SK-N-DZ (cell line): ENCODE results near the gene LHX1.

Experiments used
- DNase-seq: peaks from one replicate; pipeline ENCODE4 v3.0.0-alpha.2; 2015; ENCODE audit warnings: low spot score

LHX1 gene

GRCh38 chr17:36921095-36921851 is 16.0 kb upstream of the LHX1 start:
- DNase-seq: no peak

DNA sequence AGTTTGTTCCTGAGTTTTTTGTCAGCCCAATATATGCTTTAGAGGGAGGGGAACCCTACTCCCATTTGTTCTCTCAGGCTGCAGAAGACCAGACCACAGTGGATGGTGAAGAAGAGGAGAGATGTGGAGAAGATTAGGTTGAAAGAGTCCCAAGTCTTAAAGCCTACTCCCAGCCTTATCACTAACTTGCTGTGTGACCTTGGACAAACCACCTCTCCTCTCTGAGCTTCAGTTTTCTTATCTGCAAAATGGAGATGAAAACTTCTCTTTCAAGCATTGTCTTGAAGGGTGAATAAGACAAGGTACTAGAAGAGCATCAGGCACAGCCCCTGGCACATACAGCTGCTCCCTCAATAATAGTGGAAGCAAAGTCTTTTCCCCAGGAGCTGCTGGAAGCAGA is 15.1 kb upstream of the LHX1 start:
- DNase-seq: no peak

- DNase-seq: no peak
Observed at GRCh38 chr17:36923814-36924221, 13.5 kb upstream of the LHX1 start.

- DNase-seq: no peak
Observed at GRCh38 chr17:36926226-36926625, 11.0 kb upstream of the LHX1 start.

- DNase-seq: no peak
Observed at GRCh38 chr17:36926701-36927100, 10.6 kb upstream of the LHX1 start.

DNA sequence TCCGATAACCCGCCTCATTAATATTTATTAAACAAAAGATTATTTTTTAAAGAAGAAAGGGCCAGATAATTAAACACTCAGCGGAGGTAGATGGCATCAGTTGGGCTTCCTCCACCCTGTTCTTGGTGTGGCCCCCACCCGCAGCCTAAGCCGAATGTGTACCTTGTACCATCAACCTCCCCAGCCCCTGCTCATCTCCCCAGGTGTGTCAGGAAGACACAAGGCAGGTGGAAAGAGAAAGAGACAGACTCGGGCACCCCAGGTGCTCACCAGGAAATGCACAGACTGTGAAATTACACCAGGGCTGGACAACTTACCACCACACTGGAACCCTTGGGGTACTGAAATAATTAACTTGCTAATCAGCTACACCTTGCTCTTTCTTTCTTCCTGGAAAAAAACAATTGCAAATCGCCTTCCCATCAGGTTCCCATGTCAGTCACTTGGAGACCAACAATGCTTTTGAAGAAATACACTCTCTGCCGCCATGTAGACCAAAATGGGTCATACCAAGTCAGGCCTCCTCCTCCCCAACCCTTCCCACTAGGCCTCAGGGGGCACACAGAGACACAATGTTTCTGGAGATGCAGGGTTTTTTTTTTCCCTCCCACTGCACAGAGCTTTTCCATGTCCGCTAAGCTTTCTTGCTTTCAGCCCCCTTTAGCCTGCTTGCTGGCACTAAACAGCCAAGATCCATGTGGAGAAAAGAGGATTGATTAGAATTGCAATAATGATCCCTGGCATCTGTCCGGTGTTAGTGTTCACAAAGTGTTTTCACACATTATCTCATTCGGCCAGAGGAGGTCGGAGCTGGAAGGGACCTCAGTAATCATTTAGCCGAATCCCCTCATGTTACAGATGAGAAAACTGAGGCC is 8.6 kb upstream of the LHX1 start:
- DNase-seq: no peak

GRCh38 chr17:36929851-36930582 is 7.3 kb upstream of the LHX1 start:
- no peak for DNase-seq

DNA sequence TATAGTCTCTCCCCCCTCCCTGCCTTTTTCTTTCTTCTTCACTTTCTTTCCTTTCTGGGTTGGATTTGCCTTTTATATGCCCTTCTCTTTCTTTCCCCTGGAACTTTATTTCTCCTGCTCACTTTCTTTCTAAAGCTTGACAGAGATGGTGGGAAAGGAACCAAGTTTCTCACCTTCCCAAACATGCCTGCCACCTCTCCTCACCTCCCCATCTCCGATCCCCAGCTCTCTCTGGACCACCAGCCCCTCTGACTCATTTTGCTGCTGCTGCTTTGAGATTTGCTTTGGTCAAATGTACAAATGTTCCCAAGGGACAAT is 6.7 kb upstream of the LHX1 start:
- no peak for DNase-seq

- DNase-seq: no peak
Observed at GRCh38 chr17:36931096-36931696, 6.1 kb upstream of the LHX1 start.

DNA sequence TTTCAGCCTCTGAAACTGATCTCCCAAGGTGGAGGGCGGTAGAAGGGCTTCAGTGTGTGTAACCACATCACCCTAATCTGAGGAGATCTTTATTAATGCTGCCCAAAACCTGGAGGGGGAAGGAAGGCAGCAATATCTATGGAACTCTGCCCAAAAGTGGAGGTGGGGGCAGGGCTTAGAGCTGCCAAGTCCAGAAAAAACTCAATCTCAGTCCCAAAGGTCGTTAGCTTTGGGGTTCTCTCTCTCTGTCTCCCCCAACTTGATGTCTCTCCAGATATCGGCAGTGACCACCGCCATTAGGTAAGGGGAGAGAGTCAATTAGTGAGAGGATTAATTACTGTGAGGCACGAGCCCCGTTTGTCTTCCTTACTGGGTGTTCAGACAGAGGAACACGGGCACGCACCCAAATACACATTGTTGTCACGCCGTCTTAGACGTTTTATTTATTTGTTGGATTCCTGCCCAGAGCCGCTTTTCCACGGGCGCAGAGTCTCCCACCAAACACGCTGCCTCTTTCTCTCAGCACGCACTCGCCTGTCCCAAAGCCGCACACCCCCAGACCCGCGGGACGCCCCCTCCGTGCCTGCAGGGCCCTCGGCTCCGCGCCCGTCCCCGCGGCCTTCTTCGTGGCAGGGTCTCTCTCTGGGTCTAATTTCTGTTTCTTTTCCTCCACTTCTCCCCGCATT is 5.4 kb upstream of the LHX1 start:
- no peak for DNase-seq

DNA sequence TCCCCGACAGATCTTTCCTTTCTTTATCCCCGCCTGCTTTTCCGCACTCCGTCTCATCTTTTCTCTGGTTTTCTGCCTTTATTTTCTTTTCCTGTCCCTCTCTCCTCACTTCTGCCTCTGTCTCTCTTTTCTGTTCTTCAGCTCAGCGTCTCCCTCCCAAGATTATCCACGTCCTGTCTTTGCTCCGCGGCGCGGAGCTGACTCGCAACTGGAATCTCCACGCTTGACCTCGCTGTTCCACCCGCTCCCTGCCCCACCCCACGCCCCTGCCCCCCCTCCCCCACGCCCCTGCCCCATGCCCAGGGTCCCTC is 4.9 kb upstream of the LHX1 start:
- no peak for DNase-seq

- DNase-seq: no peak
Observed at GRCh38 chr17:36932694-36933511, 4.4 kb upstream of the LHX1 start.

DNA sequence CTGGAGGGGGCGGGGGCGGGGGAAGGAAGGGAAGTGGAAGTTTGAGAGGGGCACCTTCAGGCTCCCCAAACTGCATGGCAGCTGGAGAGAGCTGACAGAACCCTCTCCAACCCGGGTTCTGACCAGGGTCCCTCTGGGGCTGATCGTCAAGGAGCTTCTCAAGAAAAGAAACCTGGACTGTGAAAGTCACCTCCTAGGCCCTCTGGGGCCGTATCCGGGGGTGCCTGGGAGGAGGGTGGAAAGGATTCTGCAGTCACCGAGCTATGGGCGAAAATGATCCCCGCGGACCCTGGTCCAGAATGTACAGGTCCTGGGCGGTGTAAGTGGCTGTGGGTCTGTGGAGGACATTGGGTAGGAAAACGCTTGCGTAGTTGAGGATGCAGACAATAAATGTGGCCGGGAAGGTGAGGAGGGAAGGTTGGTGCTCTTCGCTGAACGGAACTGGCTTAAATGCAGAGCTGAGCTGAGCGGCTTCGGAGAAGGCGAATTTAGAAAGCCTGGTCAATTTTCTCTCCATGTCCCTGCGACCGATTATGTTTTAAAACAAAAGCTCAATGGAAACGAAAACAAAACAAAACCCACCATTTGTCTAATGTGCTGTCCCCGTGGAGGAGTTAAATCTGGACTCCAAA is 3.6 kb upstream of the LHX1 start:
- no peak for DNase-seq

DNA sequence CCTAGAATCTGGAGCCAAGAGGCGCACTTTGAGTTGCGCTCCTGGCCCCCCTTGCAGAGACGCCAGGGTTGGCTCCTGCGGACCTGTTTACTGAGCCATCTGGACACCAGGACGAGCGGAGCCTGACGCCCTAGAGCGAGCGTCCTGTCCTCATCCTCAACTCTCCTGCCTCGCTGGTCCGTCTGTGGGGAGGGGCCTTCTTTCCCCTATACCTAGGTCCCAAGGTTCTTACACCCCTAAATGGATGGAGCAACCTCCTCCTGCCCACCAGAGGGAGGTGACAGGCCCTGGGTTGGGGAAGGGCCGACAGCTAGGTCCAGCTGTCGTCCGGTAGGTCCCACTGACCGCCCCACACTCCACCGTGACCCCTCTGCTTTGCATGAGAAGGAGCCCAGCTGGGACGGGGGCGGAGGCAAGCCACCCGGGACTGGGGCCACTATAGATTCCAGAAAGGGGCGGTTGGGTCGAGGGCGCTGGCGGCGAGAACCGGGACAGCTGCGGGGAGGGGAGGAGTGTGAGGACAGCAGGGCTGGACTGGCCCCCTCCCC is 3.1 kb upstream of the LHX1 start:
- no peak for DNase-seq

DNA sequence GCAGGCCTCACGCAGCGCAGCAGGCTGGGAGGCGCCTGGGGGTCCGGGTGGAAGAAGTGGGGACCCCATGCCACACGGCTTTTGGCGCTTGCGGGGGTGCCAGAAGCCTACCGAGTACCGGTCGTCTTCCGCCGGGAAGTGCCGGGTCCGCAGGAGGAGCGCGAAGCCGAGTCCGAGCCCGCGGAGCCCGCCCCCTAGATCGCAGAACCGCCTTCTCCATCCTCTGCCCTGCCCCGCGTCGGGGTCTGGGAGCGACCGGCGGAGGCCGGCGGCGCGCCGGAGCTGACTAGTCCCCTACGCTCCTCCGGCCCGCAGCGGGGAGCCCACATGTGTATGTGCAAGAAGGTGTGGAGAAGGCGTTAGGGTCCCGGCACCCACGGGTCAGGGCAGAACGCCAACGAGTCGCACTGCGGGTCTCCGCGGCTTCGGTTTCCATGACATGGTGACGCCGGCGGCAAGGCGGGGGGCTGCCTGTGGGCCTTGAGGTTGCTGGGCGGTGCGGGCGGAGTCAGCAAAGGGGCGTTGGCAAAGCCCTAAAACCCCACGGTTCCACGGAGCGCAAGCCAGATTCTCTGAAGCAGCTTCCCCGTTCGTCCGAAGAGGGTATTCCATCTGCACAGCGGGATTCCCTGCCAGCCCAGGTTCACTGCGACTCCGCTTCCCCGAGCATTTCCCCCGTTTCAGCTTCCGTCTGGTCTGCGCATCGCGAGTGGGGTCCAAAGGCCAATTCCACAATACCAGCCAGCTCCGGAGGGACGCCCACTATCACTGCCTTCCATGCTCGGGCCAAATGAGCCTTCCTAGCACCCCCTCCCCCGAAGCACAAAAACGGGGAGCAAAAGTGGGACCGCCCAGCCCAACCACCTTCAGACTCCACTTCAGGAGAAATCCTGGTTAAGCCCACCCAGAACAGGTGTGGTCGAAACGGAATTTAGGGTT is 2.3 kb upstream of the LHX1 start:
- DNase-seq: no peak

- no peak for DNase-seq
Observed at GRCh38 chr17:36935671-36936454, 1.4 kb upstream of the LHX1 start.

DNA sequence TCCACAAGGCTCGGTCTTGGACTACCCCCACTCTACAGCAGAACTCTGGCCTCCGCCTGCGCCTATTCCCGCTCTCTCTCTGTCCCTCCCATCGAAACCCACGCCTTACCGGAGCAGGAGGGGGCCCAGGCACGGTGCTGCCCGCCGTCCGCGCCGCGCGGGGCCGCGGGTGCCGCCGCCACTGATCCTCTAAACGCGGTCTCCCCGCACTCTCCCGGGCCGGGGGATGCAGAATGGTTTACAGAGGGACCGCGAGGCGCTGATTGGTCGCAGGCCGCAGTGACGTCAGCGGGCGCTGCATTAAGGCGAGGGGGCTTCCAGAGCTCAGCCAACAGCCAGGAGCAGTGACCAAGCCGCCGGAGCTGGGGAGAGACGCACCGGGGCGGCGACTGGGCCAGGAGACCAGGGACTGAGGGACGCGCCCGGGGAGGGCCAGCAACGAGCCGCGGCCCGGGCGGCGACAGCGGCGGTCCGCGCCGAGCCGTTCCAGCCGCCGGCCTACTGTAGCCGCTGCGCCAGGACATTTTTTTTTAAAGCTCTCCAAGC is 747 bp upstream of the LHX1 start:
- peak; percentile 71 for DNase-seq
